ENCODE measurements around the gene POLR2L. TPM values are rescaled to one million over a fixed set of nuclear protein-coding genes. Genes with fewer than 3 reads are reported as not detected.

The POLR2L gene
- polyA plus RNA-seq, 1 of the 3 experiments (the other 2 are of a cell fraction), result 540 TPM

DNA sequence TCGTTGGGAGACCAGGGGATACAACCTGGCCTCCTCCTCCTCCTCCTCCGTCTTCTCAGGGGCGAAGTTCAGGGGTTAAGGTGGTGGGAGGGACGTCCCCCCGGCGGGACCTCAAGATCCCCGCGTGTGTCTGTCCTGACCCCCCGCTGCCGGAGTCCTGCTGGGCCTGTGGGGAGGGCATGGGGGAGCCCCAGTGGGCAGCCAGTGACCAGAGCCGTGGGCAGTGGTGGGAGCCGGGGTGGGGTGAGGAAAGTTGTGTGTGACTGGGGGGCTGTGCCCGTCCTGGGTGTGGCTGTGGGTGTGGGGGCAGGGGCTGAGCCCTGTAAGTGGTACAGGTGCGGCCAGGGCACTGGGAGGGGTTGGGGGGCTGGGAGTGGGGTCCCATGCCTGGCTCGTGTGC, 10.4 kb upstream of the POLR2L start:
- Histone ChIP-seq H3K79me2 (ENCODE audit: insufficient read depth) (peaks cover 33% of the 10 kb centered on the region; the same call in 1 of the 2 replicates), H3K27ac (ENCODE audit: low read depth in 2 of 2, low read length in 1 of 2) (no peak overlapping the region), H3K9me3 (no peaks in the 10 kb centered on the region), H3K4me3 (ENCODE audit: low read depth in 2 of 2, low read length in 1 of 2) (no peak overlapping the region), H3K27me3 (ENCODE audit: insufficient read depth) (no peaks in the 10 kb centered on the region), H3K4me2 (no peak overlapping the region), H3F3A (replicated peaks; ENCODE audit: insufficient read depth) (no peaks in the 10 kb centered on the region), H3K9ac (no peak overlapping the region), H4K20me1 (ENCODE audit: insufficient read depth) (peaks cover 87% of the 10 kb centered on the region), H3K36me3 (replicated peaks in 1 of 2; ENCODE audit: control insufficient read depth in 1 of 2, insufficient read depth in 2 of 2, low read length in 1 of 2) (no peaks in the 10 kb centered on the region), H3K4me1 (ENCODE audit: control insufficient read depth in 1 of 2, insufficient read depth in 2 of 2, low read depth in 1 of 2, low read length in 1 of 2) (peaks cover 8 to 62% of the 10 kb centered on the region in 2 experiments; a peak in 3 of 4 replicates), H2AFZ (ENCODE audit: low read depth) (no peak overlapping the region), H3K9me2 (no peaks in the 10 kb centered on the region)
- CTCF ChIA-PET, result interaction anchor here (2.2 kb wide), 1 partner anchor 198 kb away, joined by 24 read pairs; no protein-coding TSS in a partner anchor
- TF ChIP-seq FOXJ3 (CRISPR knock-in tag; IDR thresholded peaks at IDR 0.05), result no peak
- TF ChIP-seq MXI1 (IDR thresholded peaks at IDR 0.05; ENCODE audit: low read depth, low read length), result no peak
- TF ChIP-seq, protein P1, sequence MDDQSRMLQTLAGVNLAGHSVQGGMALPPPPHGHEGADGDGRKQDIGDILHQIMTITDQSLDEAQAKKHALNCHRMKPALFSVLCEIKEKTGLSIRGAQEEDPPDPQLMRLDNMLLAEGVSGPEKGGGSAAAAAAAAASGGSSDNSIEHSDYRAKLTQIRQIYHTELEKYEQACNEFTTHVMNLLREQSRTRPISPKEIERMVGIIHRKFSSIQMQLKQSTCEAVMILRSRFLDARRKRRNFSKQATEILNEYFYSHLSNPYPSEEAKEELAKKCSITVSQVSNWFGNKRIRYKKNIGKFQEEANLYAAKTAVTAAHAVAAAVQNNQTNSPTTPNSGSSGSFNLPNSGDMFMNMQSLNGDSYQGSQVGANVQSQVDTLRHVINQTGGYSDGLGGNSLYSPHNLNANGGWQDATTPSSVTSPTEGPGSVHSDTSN (IDR thresholded peaks at IDR 0.05), result no peak
- TF ChIP-seq RXRA (IDR thresholded peaks at IDR 0.05; ENCODE audit: borderline replicate concordance, low read depth), result no peak
- TF ChIP-seq EZH2phosphoT487 (IDR thresholded peaks at IDR 0.05; ENCODE audit: borderline replicate concordance, low read depth), result no peak
- no peak for TF ChIP-seq MEF2A (IDR thresholded peaks at IDR 0.05; ENCODE audit: borderline replicate concordance, low read depth)
- no peak for TF ChIP-seq SMC3 (IDR thresholded peaks at IDR 0.05; ENCODE audit: low read depth, low read length)
- no peak for TF ChIP-seq FOXM1 (IDR thresholded peaks at IDR 0.05; ENCODE audit: low read depth)
- no peak for TF ChIP-seq TAF1 (IDR thresholded peaks at IDR 0.05; ENCODE audit: borderline replicate concordance, low read depth, low read length)
- TF ChIP-seq, protein P2, sequence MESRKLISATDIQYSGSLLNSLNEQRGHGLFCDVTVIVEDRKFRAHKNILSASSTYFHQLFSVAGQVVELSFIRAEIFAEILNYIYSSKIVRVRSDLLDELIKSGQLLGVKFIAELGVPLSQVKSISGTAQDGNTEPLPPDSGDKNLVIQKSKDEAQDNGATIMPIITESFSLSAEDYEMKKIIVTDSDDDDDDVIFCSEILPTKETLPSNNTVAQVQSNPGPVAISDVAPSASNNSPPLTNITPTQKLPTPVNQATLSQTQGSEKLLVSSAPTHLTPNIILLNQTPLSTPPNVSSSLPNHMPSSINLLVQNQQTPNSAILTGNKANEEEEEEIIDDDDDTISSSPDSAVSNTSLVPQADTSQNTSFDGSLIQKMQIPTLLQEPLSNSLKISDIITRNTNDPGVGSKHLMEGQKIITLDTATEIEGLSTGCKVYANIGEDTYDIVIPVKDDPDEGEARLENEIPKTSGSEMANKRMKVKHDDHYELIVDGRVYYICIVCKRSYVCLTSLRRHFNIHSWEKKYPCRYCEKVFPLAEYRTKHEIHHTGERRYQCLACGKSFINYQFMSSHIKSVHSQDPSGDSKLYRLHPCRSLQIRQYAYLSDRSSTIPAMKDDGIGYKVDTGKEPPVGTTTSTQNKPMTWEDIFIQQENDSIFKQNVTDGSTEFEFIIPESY (IDR thresholded peaks at IDR 0.05; ENCODE audit: borderline replicate concordance, low read depth), result no peak
- no peak for TF ChIP-seq ELF1 (IDR thresholded peaks at IDR 0.05)
- no peak for TF ChIP-seq CHD2 (IDR thresholded peaks at IDR 0.05; ENCODE audit: low read length, partially characterized antibody)
- no peak for TF ChIP-seq EP300 (IDR thresholded peaks at IDR 0.05; ENCODE audit: borderline replicate concordance in 1 of 2, low read depth in 1 of 2, low read length in 1 of 2)
- TF ChIP-seq TEAD4 (IDR thresholded peaks at IDR 0.05; ENCODE audit: borderline replicate concordance, insufficient read depth), result no peak
- no peak for TF ChIP-seq SIN3A (IDR thresholded peaks at IDR 0.05; ENCODE audit: borderline replicate concordance, low read depth, low read length)
- no peak for TF ChIP-seq YY1 (IDR thresholded peaks at IDR 0.05; ENCODE audit: low read depth)
- TF ChIP-seq JUND (IDR thresholded peaks at IDR 0.05), result no peak
- TF ChIP-seq RCOR1 (IDR thresholded peaks at IDR 0.05; ENCODE audit: low read length), result no peak
- DNase-seq, result no peak
- WGBS (ENCODE audit: low lambda C conversion rate), result 90% methylated on average over 12 of the region's 15 CpGs
- POLR2A ChIA-PET, result interaction anchor here (0.7 kb wide), 1 partner anchor 33 kb away, joined by 4 read pairs; no protein-coding TSS in a partner anchor

All from SK-N-SH (cell line).